Hepatocyte (in vitro differentiated cells): ENCODE results near the gene SDK1. TPM values are rescaled to one million over a fixed set of nuclear protein-coding genes. Genes with fewer than 3 reads are reported as not detected.

Source experiments
- DNase-seq: peaks from one replicate; pipeline ENCODE4 v3.0.0-alpha.2; 2016; ENCODE audit warnings: low spot score
- H2AFZ ChIP-seq: fragments of 200-600 bp; sonication (generic); 2 replicates; pipeline ENCODE4 v1.6.0; 2016; ENCODE audit warnings: antibody characterized with exemption, mild to moderate bottlenecking
- H3K27ac ChIP-seq: fragments of 200-600 bp; sonication (generic); 2 replicates; pipeline ENCODE4 v1.5.1; 2016; ENCODE audit warnings: mild to moderate bottlenecking
- H3K27me3 ChIP-seq: fragments of 200-600 bp; sonication (generic); 2 replicates; pipeline ENCODE4 v1.6.1; 2016
- H3K36me3 ChIP-seq: fragments of 200-600 bp; sonication (generic); replicated peaks from 2 replicates; pipeline ENCODE4 v1.5.1; 2016; ENCODE audit warnings: low read depth; ENCODE audit not compliant: insufficient read depth
- H3K4me1 ChIP-seq: fragments of 200-600 bp; sonication (generic); 2 replicates; pipeline ENCODE4 v1.5.1; 2016; ENCODE audit warnings: mild to moderate bottlenecking, moderate library complexity; ENCODE audit not compliant: insufficient read depth
- H3K4me2 ChIP-seq: fragments of 200-600 bp; sonication (generic); 2 replicates; pipeline ENCODE4 v1.6.0; 2016
- H3K4me3 ChIP-seq: fragments of 200-600 bp; sonication (generic); 2 replicates; pipeline ENCODE4 v1.5.1; 2016; ENCODE audit warnings: mild to moderate bottlenecking
- H3K79me2 ChIP-seq: fragments of 200-600 bp; sonication (generic); 2 replicates; pipeline ENCODE4 v1.6.0; 2017; ENCODE audit warnings: mild to moderate bottlenecking
- H3K9me2 ChIP-seq: fragments of 200-600 bp; sonication (generic); replicated peaks from 2 replicates; pipeline ENCODE4 v1.6.0; 2017; ENCODE audit warnings: mild to moderate bottlenecking; ENCODE audit not compliant: insufficient read depth
- H3K9me3 ChIP-seq: fragments of 200-600 bp; sonication (generic); 2 replicates; pipeline ENCODE4 v1.5.1; 2016; ENCODE audit warnings: low read depth, mild to moderate bottlenecking
- H4K20me1 ChIP-seq: fragments of 200-600 bp; sonication (generic); 2 replicates; pipeline ENCODE4 v1.6.0; 2016; ENCODE audit warnings: mild to moderate bottlenecking; ENCODE audit not compliant: insufficient read depth, poor library complexity, severe bottlenecking
- CTCF ChIP-seq: fragments of 200-600 bp; sonication (generic); IDR thresholded peaks from 2 replicates; pipeline ENCODE4 v1.5.1; 2016; ENCODE audit warnings: antibody characterized with exemption, mild to moderate bottlenecking; ENCODE audit not compliant: poor library complexity
- EZH2 ChIP-seq: fragments of 200-600 bp; sonication (generic); IDR thresholded peaks from 2 replicates; pipeline ENCODE4 v1.6.1; 2016; ENCODE audit warnings: antibody characterized with exemption, mild to moderate bottlenecking, borderline replicate concordance
- EZH2phosphoT487 ChIP-seq: fragments of 200-600 bp; sonication (generic); IDR thresholded peaks from one replicate; pipeline ENCODE4 v1.6.1; 2018; ENCODE audit warnings: antibody characterized with exemption, mild to moderate bottlenecking, low read depth, moderate library complexity; ENCODE audit not compliant: unreplicated experiment, severe bottlenecking
- WGBS: methylation state at CpG from one replicate; pipeline ENCODE4 v1.1.6; 2016; ENCODE audit warnings: low lambda C conversion rate; ENCODE audit errors: missing lambda C conversion rate; 5-methylcytosine and 5-hydroxymethylcytosine counted together
- polyA plus RNA-seq: library from polyadenylated mRNA; unstranded; fragments of >200 nt; fragmentation: Nextera tagmentation; extraction: Ambion mirVana; gene quantifications from 2 replicates; pipeline ENCODE4 v1.2.1, GENCODE V29; 2016
- total RNA-seq: library from RNA; depleted of rRNA; stranded (reverse); fragments of >200 nt; gene quantifications from 2 replicates; pipeline ENCODE4 v1.2.3, GENCODE V29; 2014

Gene SDK1
- total and polyA plus RNA-seq, 2 experiments from 2014 or later: 4.3 to 10.0 TPM

GRCh38 chr7:3657206-3657605 lies 356.2 kb downstream of the SDK1 start:
- no peaks in the 10 kb centered on the region for H3K27me3 ChIP-seq
- no peak overlapping the region for H3K4me2 ChIP-seq
- no peaks in the 10 kb centered on the region for H4K20me1 ChIP-seq
- H3K36me3 ChIP-seq: no peaks in the 10 kb centered on the region
- TF ChIP-seq CTCF: no peak
- no peak for TF ChIP-seq EZH2
- TF ChIP-seq EZH2phosphoT487: no peak
- no peak overlapping the region for H2AFZ ChIP-seq
- WGBS: 78% methylated on average over 6 of the region's 6 CpGs
- no peaks in the 10 kb centered on the region for H3K9me2 ChIP-seq
- H3K79me2 ChIP-seq: no peaks in the 10 kb centered on the region
- no peak overlapping the region for H3K27ac ChIP-seq
- no peaks in the 10 kb centered on the region for H3K9me3 ChIP-seq
- no peak overlapping the region for H3K4me3 ChIP-seq
- H3K4me1 ChIP-seq: no peaks in the 10 kb centered on the region
- DNase-seq: no peak

- Histone ChIP-seq H3K36me3 (no peaks in the 10 kb centered on the region), H3K27me3 (no peaks in the 10 kb centered on the region), H3K4me2 (no peak overlapping the region), H3K27ac (no peak overlapping the region), H2AFZ (no peak overlapping the region), H3K4me1 (no peaks in the 10 kb centered on the region), H3K9me2 (no peaks in the 10 kb centered on the region), H4K20me1 (no peaks in the 10 kb centered on the region), H3K4me3 (no peak overlapping the region), H3K9me3 (no peaks in the 10 kb centered on the region), H3K79me2 (no peaks in the 10 kb centered on the region)
- no peak for DNase-seq
- TF ChIP-seq EZH2: no peak
- TF ChIP-seq CTCF: no peak
- no peak for TF ChIP-seq EZH2phosphoT487
- WGBS: 91% methylated on average over 2 of the region's 2 CpGs
These were observed 367.7 kb downstream of the SDK1 start for GRCh38 chr7:3668743-3669142.

- Histone ChIP-seq H3K4me3 (no peak overlapping the region), H3K9me2 (no peaks in the 10 kb centered on the region), H3K79me2 (no peaks in the 10 kb centered on the region), H3K27me3 (no peaks in the 10 kb centered on the region), H3K27ac (no peak overlapping the region), H3K4me2 (no peak overlapping the region), H3K9me3 (no peaks in the 10 kb centered on the region), H2AFZ (no peak overlapping the region), H3K4me1 (no peaks in the 10 kb centered on the region), H4K20me1 (no peaks in the 10 kb centered on the region), H3K36me3 (no peaks in the 10 kb centered on the region)
- no peak for DNase-seq
- no peak for TF ChIP-seq CTCF
- no peak for TF ChIP-seq EZH2phosphoT487
- no peak for TF ChIP-seq EZH2
- WGBS: 71% methylated on average over 4 of the region's 4 CpGs
These were observed 369.8 kb downstream of the SDK1 start for GRCh38 chr7:3670898-3671297.

- Histone ChIP-seq H3K79me2 (no peaks in the 10 kb centered on the region), H3K9me2 (no peaks in the 10 kb centered on the region), H4K20me1 (no peaks in the 10 kb centered on the region), H3K4me1 (no peaks in the 10 kb centered on the region), H3K27ac (no peak overlapping the region), H2AFZ (no peak overlapping the region), H3K36me3 (no peaks in the 10 kb centered on the region), H3K27me3 (no peaks in the 10 kb centered on the region), H3K9me3 (no peaks in the 10 kb centered on the region), H3K4me2 (no peak overlapping the region), H3K4me3 (no peak overlapping the region)
- peak; percentile 18 for DNase-seq
- WGBS: 63% methylated on average over 5 of the region's 5 CpGs
- TF ChIP-seq CTCF (peak; percentile 34), EZH2phosphoT487 (no peak)
These were observed 372.5 kb downstream of the SDK1 start for GRCh38 chr7:3673524-3673923.
